Hindlimb muscle (tissue), 1 donor: ENCODE measurements around the gene SLC22A12. TPM values are rescaled to one million over a fixed set of nuclear protein-coding genes. Genes with fewer than 3 reads are reported as not detected.

Source experiments
- DNase-seq: peaks from one replicate; pipeline ENCODE4 v3.0.0-alpha.2; 2013
- polyA plus RNA-seq: library from polyadenylated mRNA; unstranded; fragments of 120-200 nt; gene quantifications from one replicate; pipeline ENCODE4 v1.2.1, GENCODE V29; 2013; ENCODE audit not compliant: insufficient read length

SLC22A12 gene
- polyA plus RNA-seq, 1 donor: not detected

DNA sequence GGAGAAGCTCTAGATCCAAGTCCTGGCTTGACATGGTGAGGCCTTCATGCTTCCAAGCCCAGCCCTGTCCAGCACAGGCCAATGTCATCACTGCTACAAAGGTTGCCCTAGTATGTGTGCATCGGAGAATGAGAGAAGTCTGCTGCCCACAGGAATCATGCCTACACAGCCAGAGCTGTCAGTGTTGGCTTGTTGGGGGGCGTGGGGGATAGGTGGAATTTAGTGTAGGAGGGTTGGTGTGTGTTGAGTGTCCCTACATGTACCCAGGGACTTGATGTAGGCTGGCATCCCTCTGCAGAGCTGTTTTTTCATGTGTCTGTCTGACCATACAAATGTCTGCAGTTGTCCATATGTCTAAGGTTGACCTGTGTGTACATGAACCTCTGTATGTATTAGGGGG is 37.6 kb downstream of the SLC22A12 start:
- DNase-seq: no peak

DNA sequence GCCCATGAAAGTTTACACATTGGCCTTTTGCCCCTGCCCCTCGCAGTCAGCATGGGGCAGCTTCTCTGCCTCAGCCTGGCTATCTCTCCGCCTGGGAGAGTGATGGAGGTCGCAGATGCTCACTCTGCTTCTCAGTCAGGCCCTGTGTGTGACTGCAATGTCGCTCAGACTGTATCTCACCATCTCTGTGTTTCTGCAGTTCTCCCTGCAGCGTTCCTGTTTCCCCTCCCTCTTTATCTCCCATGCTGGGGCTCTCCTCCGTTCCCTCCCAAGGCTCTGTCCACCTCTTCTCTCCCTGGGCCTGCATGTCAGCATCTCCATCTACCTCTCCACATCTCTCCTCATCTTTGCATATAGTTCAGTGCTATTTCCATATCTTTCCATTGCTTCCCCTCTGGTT is 38.1 kb downstream of the SLC22A12 start:
- no peak for DNase-seq

DNA sequence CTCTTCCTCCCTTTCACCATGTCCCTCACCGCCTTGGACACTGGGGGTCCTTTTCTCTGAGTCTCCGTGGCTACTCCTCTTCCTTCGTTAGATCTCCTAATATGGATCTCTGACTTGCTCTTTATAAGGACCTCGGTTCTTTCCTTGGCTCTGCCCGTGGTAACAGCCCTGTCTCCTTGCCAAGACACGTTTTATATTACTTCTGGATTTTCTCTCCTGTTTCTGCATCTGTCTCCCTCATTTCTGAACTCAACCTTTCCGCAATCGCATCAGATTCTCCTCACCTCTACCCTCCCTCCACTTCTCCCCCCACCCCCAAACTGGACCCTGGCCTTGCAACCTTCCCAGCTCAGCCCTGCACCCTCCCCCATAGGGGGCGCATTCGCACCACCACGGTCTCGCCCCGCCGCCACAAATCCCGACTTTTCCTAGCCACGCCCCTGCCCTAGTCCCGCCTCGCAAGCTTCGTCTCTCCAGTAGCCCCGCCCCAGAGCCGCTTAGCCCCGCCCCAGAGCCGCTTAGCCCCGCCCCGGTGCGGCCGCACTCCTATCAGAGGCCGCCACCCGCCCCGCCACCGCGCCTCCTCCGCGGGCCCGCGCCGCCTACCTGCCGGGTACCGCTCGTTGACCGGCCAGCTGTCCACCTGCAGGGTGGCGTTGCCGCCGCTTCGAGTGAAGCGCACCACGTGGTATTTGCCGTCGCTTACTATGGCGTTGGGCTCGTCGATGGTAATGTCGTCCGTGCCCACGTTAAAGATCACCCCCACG is 39.0 kb downstream of the SLC22A12 start:
- DNase-seq: no peak

DNA sequence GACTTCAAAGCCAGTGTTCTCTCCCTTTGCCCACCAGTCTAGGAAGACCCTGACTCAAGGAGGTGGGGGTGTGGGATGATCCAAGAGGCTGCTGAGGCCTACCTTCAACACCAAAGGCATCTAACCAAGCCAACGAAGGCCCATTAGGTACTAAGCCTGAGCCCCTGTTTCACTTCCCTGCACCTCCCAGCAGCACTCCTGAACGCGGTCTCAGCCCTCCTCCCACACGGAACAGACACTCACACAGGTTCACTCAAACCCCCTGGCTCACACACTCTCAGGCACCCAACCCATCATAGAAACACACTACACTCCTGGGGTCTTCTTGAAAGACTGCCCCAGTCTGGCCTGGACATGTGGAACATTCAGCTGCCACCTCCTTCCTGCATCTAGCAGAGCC is 40.7 kb downstream of the SLC22A12 start:
- no peak for DNase-seq

DNA sequence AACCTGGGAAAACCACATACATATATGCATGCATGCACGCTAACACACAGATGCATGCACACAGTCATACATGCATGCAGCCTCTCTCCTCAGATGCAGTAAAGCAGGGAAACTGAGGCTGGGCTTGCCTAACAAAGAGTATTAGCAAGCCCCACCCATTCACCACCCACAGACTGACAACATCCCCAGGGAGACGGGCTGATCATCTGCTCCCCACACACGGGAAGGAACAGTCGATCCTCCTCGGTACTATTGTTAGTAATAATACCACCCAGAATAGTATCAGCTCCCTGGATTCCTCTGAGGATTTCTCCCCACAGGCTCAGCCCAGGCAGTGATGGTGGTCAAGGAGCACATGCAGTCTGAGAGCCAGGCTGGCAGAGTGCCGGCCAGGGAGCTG is 41.2 kb downstream of the SLC22A12 start:
- no peak for DNase-seq

DNA sequence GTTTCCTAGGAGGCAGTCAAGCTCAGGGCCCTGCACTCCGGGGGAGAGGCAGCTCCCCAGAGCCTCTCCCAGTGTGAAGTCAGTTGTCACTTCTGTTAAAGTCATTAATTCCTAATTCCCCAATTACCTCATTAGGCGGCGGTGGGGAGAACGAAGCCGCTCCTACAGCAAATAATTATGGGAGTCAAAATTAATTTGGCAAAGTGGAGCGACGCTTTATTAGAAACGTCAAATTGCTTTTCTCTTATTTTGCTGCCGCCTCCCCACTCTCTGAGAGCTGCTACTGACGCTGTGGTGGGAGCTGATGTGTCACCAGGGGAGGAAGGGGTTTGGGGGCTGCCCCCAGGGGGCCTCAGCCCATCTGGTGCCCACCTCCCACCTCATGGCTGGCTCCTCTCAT is 41.6 kb downstream of the SLC22A12 start:
- no peak for DNase-seq

DNA sequence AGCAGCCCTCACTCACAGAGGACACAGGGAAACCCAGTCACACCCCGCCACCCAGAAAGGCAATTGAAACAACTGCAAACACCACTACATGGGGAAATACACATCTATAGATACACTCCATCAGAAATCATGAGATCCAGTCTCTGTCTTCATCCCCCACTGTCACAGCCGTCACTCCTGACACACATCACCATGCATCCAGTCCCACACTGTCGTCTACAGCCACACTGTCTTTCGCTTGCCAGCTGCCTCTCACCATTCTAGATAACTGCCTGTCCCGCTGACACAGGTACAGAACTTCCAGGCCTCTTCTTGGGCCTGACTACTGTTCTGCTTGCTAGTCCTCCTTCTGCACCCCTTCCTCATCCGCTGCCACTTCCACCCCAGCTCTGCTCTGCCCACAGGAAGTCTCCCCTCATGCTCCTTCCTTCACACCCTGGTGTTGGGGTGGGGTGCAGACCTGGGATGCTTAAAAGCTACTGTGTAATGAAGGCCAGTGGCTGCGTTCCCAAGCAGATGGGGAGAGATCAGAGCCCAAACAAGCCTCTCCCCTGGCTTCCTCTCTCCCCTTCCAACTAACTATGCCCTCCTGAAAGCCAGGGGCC is 42.6 kb downstream of the SLC22A12 start:
- DNase-seq: no peak

DNA sequence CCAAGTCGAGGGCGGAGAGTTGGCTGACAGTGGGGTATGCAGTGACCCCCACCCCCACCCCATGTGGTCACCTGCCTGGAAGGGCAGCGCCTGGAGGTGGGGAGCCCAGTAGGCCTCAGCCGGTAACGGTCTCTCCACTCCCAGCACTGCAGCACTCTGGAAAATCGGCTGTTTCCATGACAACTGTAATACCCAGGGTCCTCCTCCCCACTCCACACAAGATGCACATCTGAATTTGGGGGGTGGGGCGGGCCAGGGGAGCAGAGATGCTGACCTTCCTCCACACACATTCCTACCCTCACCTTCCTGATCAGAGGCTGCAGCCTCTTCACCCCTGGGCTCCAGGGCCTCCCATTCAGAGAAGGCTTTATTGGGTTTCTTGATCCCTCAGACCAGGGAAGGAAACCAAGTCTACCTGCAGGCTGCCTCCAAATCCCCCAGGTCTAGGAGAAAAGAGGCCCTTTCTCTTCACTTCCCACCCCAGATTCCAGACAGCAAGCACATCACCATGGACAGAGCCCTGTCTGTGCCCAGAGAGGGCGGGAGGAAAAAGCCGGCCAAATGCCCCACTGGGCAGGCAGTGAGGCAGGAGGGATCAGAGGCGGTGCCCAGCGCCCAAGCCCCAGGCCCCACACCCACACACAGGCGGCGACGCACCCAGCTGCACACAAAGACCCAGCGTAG is 46.5 kb downstream of the SLC22A12 start:
- no peak for DNase-seq

DNA sequence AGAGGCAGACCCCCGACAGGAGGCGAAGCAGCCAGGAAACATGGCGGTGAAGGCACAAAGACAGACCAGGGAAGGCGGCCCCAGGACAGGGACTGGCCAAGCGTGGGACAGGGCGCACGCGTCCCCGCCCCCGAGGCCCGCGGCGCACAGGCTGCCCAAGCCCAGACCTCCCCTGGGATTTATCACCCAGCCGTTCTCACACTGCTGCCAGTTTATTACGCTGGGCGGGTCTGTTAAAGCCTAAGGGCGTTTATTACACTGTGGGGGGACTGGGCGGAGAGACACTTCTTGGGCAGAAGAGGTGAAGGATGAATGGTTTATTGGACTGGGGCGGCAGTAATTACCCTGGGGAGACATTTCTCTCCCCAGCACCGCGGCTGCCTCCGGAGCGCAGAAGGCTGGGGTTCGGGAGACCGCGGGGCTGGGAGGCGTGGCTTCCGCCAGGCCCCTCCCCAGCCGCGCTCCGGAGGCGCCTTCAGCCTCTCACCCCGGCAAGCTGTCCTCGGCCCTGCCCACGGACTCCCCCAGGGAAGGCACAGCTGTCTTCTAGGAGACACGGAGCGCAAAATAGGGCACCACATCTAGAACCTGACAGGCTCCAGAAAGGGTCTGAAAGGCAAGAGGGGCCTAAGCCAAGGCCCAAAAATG is 47.1 kb downstream of the SLC22A12 start:
- no peak for DNase-seq

DNA sequence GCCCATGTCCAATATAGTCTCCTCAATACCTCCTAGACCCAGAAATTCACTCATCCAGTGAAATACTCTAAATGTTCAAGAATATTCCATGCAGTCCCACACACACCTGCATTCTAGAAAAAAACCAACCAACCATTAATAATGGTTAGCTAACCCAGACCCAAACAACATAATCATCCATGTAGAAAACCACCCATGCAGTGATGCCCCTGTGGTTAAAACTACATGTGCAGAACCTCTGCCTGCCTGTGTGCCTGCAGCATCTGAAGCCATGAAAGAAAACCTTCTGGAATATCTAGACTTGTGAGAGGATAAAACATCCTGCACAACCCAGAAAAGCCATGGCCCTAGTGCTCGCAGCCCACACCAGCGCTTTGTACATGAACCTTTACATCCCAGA is 47.8 kb downstream of the SLC22A12 start:
- DNase-seq: no peak

DNA sequence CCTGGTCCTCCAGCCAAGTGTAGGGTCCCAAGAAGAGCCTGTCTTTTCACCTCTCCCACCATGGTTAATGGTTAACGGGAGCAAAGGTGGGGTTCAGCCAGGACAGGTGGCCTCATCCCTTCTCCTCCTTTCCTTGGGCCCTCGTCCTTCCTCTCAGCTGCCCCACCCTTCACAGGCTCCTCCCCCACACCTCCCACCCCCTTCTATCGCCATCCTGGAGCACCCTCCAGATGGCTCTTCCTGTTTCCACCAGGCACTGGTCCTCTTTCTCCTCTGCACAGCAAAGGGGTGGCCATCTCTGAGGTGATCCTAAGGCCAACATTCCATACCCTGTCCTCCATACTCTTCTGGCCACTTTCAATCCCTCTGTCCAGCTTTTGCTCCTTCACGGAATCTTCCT is 48.9 kb downstream of the SLC22A12 start:
- DNase-seq: no peak

DNA sequence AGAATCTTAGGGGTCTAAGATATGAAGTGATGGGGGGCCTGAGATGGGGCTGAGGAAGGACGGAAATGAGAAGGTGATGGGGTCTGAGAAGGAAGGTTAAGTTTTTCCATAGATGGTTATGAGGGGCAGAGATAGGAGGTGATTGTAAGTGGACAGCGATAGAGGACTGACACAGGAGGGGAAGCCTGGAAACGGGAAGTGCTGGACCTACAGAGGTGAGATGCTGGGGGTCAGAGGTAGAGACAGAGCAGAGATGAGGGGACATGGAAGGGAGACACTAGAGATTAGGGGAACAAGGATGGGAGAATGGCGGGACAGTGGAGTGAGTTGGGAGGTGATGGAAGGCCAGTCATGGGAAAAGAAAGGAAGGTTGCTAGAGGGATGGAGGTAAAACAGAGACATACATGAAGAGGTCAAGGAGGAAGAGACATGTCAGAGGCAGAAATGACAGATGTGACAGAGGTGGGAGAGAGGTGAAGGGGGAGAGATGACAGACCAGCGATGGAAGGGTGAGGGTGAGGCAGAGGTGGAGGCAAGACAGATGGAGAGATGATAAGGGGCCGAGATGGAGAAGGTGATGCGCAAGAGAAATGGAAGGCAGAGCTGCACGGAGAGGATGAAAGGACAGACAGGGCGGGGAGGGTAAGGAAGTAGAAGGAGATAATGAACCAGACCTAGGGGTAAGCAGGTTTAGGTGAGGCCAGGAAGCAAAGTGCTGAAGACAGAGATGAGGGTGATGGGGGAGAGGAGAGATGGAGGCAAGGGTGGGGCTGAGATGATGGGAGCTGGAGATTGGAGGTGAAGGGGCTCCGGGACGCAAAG is 50.8 kb downstream of the SLC22A12 start:
- DNase-seq: no peak

DNA sequence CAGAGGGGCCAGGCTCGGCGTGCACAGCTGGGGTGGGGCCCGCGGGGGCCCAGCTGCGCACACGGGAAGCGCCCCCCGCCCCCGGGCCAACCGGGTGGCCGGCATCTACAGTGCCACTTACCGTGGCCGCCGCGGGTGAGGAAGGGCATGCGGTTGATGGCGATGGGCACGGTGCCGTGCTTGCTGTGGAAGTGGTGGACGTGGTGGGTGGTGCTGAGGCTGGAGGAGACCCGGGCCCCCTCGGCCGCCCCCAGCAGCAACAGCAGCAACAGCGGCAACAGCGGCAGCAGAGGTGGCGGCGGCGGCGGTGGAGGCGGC is 51.4 kb downstream of the SLC22A12 start:
- DNase-seq: no peak

DNA sequence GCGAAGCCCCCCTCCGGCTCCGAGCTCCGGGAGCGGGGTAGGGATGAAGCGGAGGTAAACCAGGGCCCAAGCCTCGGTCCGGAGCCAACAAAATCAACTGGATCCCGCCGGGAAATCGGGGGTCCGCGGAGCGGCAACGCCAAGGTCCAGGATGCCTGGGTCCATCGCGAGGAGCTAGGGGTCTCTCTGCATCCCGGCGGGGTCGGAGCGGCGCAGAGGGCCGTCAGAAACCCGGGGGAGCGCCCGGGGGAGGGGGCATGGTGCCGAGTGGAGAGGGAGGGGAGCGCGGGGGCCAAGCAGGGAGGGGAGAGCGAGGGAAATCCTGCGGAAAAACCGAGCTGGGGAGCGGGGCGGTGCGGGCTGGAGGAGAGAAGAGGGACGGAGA is 51.8 kb downstream of the SLC22A12 start:
- no peak for DNase-seq

DNA sequence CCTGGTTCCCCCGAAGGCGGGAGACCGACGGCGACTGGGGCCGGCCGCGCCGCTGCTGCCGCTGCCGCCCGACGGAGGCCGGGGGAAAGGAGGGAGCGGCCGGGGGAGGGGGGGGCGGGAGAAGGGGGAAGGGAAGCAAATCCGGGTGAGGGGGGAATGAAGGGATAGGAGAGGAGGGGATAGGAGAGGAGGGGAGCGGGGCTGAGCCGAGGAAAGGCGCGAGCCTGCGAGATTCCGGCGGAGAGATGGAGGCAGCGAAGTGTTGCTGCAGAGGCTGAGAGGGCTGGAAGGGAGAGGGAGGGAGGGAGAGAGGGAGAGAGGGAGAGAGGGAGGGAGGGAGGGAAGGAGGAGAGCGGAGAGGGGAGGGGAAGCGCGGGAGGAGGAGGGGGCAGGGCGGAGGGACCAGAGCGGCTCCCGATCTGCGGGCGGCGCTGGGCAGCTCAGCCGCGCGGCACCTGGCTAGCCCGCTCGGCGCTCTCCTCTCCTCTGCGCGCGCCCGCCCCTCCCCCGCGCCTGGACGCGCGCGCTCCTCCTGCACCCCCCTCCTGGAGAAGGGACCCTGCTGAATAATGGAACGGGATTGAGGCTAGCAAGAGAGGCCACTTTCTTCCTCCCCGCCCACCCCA is 52.3 kb downstream of the SLC22A12 start:
- DNase-seq: peak; percentile 59

DNA sequence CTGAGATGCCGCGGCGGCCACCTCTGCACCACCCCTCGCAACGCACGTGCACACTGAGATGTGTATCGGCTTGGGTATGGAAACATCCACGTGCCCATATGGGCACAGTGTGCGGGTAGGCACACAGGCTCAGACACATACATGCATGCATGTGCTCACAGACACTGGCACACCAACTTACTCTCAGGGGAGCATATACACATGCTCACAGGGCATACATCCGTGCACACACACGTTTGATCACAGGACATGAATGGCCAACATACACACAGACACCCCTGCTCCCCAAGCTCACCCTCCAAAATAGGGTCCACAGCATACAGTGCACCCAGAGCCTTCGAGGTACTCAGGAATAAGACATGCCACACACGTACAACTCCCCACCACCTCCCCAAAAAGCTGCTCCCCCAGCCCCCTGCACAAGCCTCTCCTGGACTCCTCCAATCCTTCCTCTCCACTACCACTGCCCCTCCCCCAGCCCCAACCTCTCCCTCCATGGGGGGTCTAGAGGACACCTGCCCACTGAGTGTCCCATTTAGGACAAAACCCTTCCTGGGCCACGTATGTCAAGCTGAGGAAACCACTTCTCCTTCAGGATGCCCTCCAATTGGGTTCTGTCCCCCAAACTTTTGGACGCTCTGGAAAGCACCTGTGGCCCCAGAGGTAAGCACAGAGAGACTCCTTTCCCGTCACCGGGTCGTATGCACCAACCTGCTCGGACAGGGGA is 53.1 kb downstream of the SLC22A12 start:
- no peak for DNase-seq

DNA sequence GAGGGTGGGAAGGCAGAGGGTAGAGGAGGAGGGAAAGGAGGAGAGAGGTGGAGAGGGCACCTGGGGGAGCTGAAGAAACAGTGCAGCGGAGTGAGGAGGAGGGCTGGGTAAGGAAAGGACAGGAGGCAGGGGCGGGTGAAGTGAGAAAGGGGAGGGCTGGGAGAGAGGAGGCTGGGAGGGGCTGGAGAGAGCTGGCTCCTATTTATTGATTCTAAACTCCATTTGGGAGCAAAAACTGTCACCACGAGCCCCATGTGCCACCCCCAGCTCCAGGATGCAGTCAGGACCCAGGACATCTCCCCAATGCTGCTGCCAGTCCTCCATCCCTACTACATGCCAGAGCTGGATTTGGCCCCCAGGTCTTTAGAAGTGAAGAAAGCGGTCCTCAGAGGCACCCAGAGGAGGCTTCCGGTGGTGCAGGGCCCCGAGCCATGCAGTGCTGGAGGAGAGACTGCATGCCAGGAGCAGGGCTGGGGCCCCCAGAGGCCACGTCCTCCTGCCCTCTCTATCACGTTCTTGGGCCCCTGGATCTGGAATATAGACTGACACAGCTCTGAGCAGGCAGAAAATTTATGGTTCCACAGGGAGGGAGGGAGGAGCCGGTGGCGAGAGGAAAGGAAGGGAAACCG is 53.7 kb downstream of the SLC22A12 start:
- DNase-seq: no peak

DNA sequence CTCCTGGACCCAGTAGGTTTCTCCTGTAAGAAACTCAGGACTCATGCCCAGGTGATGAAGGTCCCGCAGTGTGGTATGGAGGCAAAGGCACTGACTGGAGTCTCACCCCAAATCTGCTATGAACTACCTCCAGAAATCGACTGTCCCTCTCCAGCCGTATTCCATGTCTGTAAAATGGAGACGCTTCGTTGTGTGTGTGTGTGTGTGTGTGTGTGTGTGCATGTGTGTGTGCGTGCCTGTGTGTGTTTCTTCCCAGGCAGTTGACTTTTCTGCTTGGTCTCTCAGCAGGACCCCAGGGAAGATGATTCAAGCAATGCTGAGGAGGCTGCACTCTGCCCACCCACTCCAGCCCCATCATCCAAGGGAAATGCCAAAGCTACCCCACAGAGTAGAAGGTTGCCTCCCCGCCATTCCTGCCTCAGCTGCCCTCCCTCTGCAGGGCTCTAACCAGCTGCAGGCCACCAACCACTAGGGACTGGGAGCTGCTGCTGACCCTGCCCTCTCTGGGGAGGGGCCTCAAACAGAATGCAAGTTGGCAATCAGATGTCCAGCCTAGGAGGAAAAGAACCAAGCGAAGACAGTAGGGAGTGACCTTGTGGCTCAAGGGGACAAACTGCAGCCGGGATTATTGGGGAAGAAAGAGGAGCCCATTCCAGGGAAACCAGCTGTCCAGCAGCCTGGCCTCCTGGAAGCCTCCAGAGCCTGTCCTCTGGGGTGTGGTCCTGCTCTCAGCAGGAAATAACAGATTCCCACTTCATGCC is 56.2 kb downstream of the SLC22A12 start:
- DNase-seq: no peak

DNA sequence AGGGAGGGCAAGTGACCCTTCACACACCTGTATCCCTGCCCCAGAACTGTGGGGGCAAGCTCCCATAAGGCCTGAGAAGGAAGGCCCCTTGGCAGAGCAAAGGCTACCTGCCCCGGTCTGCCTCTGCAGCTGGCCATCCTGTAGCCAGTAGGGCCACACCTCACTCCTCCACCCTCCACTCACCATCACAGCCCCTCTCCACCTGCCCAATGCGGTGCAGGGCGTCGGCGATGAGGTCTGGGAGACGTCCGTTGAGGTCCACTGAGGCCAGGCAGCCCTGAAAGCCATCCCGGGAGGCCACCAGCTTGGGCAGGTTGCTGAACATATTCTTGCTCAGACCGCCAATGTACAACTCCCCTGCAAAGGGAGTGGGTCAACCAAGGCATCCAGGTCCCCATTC is 57.5 kb downstream of the SLC22A12 start:
- DNase-seq: no peak

DNA sequence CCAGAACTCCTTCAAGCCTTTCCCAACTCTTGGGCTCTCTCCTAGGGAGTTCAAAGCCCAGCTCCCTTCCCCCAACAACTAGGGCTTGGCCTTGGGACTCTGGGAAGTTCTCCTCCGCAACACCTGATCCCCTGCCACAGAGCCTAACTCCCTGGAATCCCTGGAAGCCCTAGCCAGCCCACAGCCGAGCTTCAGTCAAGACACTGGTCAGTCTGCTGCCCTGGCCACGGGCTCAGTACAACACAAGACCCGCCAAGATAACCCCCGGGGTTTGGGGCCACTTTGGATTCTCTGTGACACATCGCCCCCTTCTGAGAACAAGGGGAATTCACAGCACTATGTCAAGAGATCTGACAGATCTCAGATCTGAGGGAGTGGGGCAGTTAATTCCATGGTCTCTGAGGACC is 58.3 kb downstream of the SLC22A12 start:
- DNase-seq: peak; percentile 45
